ENCODE measurements around the gene ETS1.

- no peak for TF ChIP-seq POLR2AphosphoS5 (IDR thresholded peaks at IDR 0.05)
- no peak for TF ChIP-seq CTCF (IDR thresholded peaks at IDR 0.05; ENCODE audit: poor library complexity, severe bottlenecking)
- no peak for TF ChIP-seq TAF1 (IDR thresholded peaks at IDR 0.05; ENCODE audit: low read depth)
- TF ChIP-seq EP300 (conservative IDR thresholded peaks at IDR 0.05; ENCODE audit: poor library complexity, severe bottlenecking), result no peak
- TF ChIP-seq EZH2 (IDR thresholded peaks at IDR 0.05; ENCODE audit: borderline replicate concordance, insufficient read depth, low read length, poor library complexity, severe bottlenecking), result no peak
- TF ChIP-seq RAD21 (conservative IDR thresholded peaks at IDR 0.05), result no peak
- no peak for TF ChIP-seq REST (IDR thresholded peaks at IDR 0.05; ENCODE audit: borderline replicate concordance)
- no peak for TF ChIP-seq SMC3 (conservative IDR thresholded peaks at IDR 0.05; ENCODE audit: poor library complexity)
These were observed 5.9 kb upstream of the ETS1 start for GRCh38 chr11:128593281-128593680.
